Right kidney (tissue), 1 donor: ENCODE measurements around the gene CALHM2.
"Not testable (repeated sequence)": the region's sequence is repeated elsewhere in the genome, so short reads cannot be mapped to it uniquely, and the experiment has no call there.

Experiments
- DNase-seq: peaks from one replicate; pipeline ENCODE4 v3.0.0-alpha.2; 2016

The CALHM2 gene

GRCh38 chr10:103450201-103450695 is 1.9 kb downstream of the CALHM2 start:
- no peak for DNase-seq

- DNase-seq, result no peak
Observed at GRCh38 chr10:103449208-103450144, 2.7 kb downstream of the CALHM2 start.

- no peak for DNase-seq
Observed at GRCh38 chr10:103448746-103449145, 3.4 kb downstream of the CALHM2 start.

- no peak for DNase-seq
Observed at GRCh38 chr10:103447187-103447586, 5.0 kb downstream of the CALHM2 start.

GRCh38 chr10:103445767-103446567 is 6.2 kb downstream of the CALHM2 start:
- DNase-seq, result no peak

GRCh38 chr10:103445366-103445765 is 6.8 kb downstream of the CALHM2 start:
- DNase-seq, result no peak

GRCh38 chr10:103444478-103444877 is 7.7 kb downstream of the CALHM2 start:
- no peak for DNase-seq

- no peak for DNase-seq
Observed at GRCh38 chr10:103443475-103444185, 8.5 kb downstream of the CALHM2 start.

- no peak for DNase-seq
Observed at GRCh38 chr10:103442031-103442461, 10.1 kb downstream of the CALHM2 start.

- DNase-seq, result no peak
Observed at GRCh38 chr10:103441611-103442010, 10.6 kb downstream of the CALHM2 start.

GRCh38 chr10:103441206-103441605 is 11.0 kb downstream of the CALHM2 start:
- no peak for DNase-seq

- DNase-seq, result no peak
Observed at GRCh38 chr10:103440416-103440815, 11.8 kb downstream of the CALHM2 start.

- DNase-seq, result no peak
Observed at GRCh38 chr10:103439776-103440175, 12.4 kb downstream of the CALHM2 start.

GRCh38 chr10:103433858-103434257 is 18.3 kb downstream of the CALHM2 start:
- DNase-seq, result no peak

- no peak for DNase-seq
Observed at GRCh38 chr10:103431902-103432301, 20.3 kb downstream of the CALHM2 start.

GRCh38 chr10:103429647-103430046 is 22.5 kb downstream of the CALHM2 start:
- DNase-seq, result no peak

- no peak for DNase-seq
Observed at GRCh38 chr10:103428989-103429643, 23.1 kb downstream of the CALHM2 start.

- DNase-seq, result no peak
Observed at GRCh38 chr10:103427866-103428265, 24.3 kb downstream of the CALHM2 start.

GRCh38 chr10:103423748-103424147 is 28.4 kb downstream of the CALHM2 start:
- DNase-seq, result no peak

- no peak for DNase-seq
Observed at GRCh38 chr10:103419101-103419500, 33.1 kb downstream of the CALHM2 start.

GRCh38 chr10:103417601-103418000 is 34.6 kb downstream of the CALHM2 start:
- no peak for DNase-seq

GRCh38 chr10:103417148-103417469 is 35.1 kb downstream of the CALHM2 start:
- not testable (repeated sequence) for DNase-seq
